CD14-positive monocyte (primary cell): Measurements from ENCODE around the gene CXorf65. TPM values are rescaled to one million over a fixed set of nuclear protein-coding genes. Genes with fewer than 3 reads are reported as not detected.

Source experiments
- DNase-seq, 3 donors: peaks; one replicate each; pipeline ENCODE4 v3.0.0-alpha.2; 2011 to 2022
- H2AFZ ChIP-seq: 2 replicates; pipeline ENCODE4 v1.6.0; 2012; ENCODE audit warnings: mild to moderate bottlenecking, low read depth, low read length, inconsistent platforms; ENCODE audit not compliant: insufficient read depth, poor library complexity, severe bottlenecking
- H3K27ac ChIP-seq, 2 donors: 1 replicate in 1 of 2; 2 replicates in 1 of 2; pipeline ENCODE4 v1.5.1; 2012 to 2013; ENCODE audit warnings: low read length in 2 of 2, control low read depth in 1 of 2, inconsistent platforms in 1 of 2, low read depth in 1 of 2, mild to moderate bottlenecking in 1 of 2
- H3K27me3 ChIP-seq, 2 donors: one replicate each; pipeline versions ENCODE4 v1.6.0 to v1.6.1; 2011 to 2013; ENCODE audit warnings: low read length in 2 of 2; ENCODE audit not compliant: control insufficient read depth in 2 of 2, insufficient read depth in 2 of 2
- H3K36me3 ChIP-seq, 2 donors: replicated peaks in 1 of 2; 1 replicate in 1 of 2; 2 replicates in 1 of 2; pipeline versions ENCODE4 v1.5.1 to v1.6.1; 2012 to 2013; ENCODE audit warnings: low read length in 2 of 2, control low read depth in 1 of 2, inconsistent platforms in 1 of 2, mild to moderate bottlenecking in 1 of 2; ENCODE audit not compliant: insufficient read depth in 2 of 2, control insufficient read depth in 1 of 2
- H3K4me1 ChIP-seq, 2 donors: 1 replicate in 1 of 2; 2 replicates in 1 of 2; pipeline versions ENCODE4 v1.5.1 to v1.6.1; 2012 to 2013; ENCODE audit warnings: low read length in 2 of 2, control low read depth in 1 of 2, inconsistent platforms in 1 of 2, mild to moderate bottlenecking in 1 of 2, moderate library complexity in 1 of 2; ENCODE audit not compliant: insufficient read depth in 2 of 2, control insufficient read depth in 1 of 2
- H3K4me2 ChIP-seq: replicated peaks from 2 replicates; pipeline ENCODE3; 2012; ENCODE audit warnings: low read length, moderate library complexity, mild to moderate bottlenecking; ENCODE audit not compliant: poor library complexity, severe bottlenecking; ENCODE audit errors: extremely low read depth
- H3K4me3 ChIP-seq, 3 experiments: fragments of 200-600 bp in 1 of 3; sonication (generic) in 1 of 3; replicated peaks in 1 of 3; 1 replicate in 2 of 3; 2 replicates in 1 of 3; pipeline ENCODE4 v1.5.1; 2011 to 2013; ENCODE audit warnings: low read length in 3 of 3, mild to moderate bottlenecking in 3 of 3, control low read depth in 2 of 3, low read depth in 2 of 3, inconsistent platforms in 1 of 3, moderate library complexity in 1 of 3
- H3K79me2 ChIP-seq: 2 replicates; pipeline ENCODE4 v1.6.0; 2012; ENCODE audit warnings: mild to moderate bottlenecking, control low read depth, inconsistent platforms, low read length, moderate library complexity; ENCODE audit not compliant: insufficient read depth
- H3K9ac ChIP-seq: 2 replicates; pipeline ENCODE4 v1.6.0; 2017; ENCODE audit warnings: low read length, mild to moderate bottlenecking; ENCODE audit not compliant: insufficient read depth, poor library complexity, severe bottlenecking
- H3K9me3 ChIP-seq, 2 donors: replicated peaks in 1 of 2; 1 replicate in 1 of 2; 2 replicates in 1 of 2; pipeline versions ENCODE4 v1.5.1 to v1.6.1; 2012 to 2013; ENCODE audit warnings: low read length in 2 of 2, control low read depth in 1 of 2; ENCODE audit not compliant: control insufficient read depth in 1 of 2, insufficient read depth in 1 of 2
- H4K20me1 ChIP-seq: 2 replicates; pipeline ENCODE4 v1.6.0; 2012; ENCODE audit warnings: mild to moderate bottlenecking, low read length, control low read depth, moderate library complexity; ENCODE audit not compliant: insufficient read depth
- H3K27ac Mint-ChIP-seq, 7 donors: one replicate each; pipeline ENCODE4 v1.8.0; 2020; ENCODE audit warnings: mild to moderate bottlenecking in 7 of 7, mixed read lengths in 7 of 7, moderate library complexity in 6 of 7, inconsistent platforms in 2 of 7
- H3K27me3 Mint-ChIP-seq, 3 donors: one replicate each; pipeline ENCODE4 v1.8.0; 2021 to 2022; ENCODE audit warnings: low read depth in 3 of 3, mild to moderate bottlenecking in 3 of 3, mixed read lengths in 3 of 3, moderate library complexity in 3 of 3, inconsistent platforms in 1 of 3
- H3K36me3 Mint-ChIP-seq, 2 donors: one replicate each; pipeline ENCODE4 v1.8.0; 2020; ENCODE audit warnings: mixed read lengths in 2 of 2, inconsistent platforms in 1 of 2, mild to moderate bottlenecking in 1 of 2
- H3K4me1 Mint-ChIP-seq: one replicate; pipeline ENCODE4 v1.8.0; 2020; ENCODE audit warnings: mild to moderate bottlenecking, mixed read lengths
- H3K4me3 Mint-ChIP-seq, 2 donors: one replicate each; pipeline ENCODE4 v1.8.0; 2020; ENCODE audit warnings: mild to moderate bottlenecking in 2 of 2, mixed read lengths in 2 of 2, moderate library complexity in 1 of 2
- H3K9me3 Mint-ChIP-seq, 7 donors: one replicate each; pipeline ENCODE4 v1.8.0; 2020 to 2022; ENCODE audit warnings: mixed read lengths in 7 of 7, mild to moderate bottlenecking in 6 of 7, moderate library complexity in 6 of 7, inconsistent platforms in 2 of 7
- CTCF ChIP-seq: fragments of 200-600 bp; IDR thresholded peaks from one replicate; pipeline ENCODE4 v1.8.0; 2022; ENCODE audit warnings: antibody characterized with exemption, mild to moderate bottlenecking
- WGBS: methylation state at CpG from one replicate; pipeline ENCODE4 v1.1.5; 2013; ENCODE audit warnings: missing lambda C conversion rate; ENCODE audit not compliant: insufficient coverage; 5-methylcytosine and 5-hydroxymethylcytosine counted together
- intact Hi-C, 2 donors: fragments of 100-400 bp; cut with micrococcal nuclease; formaldehyde crosslinking; loops; one replicate each; pipeline versions ENCODE4 v1.15.0 to v1.15.1; 2023
- polyA plus RNA-seq, 3 donors: library from polyadenylated mRNA; depleted of rRNA in 1 of 3; unstranded in 2 of 3; stranded (reverse) in 1 of 3; fragments of 300-500 nt in 2 of 3; fragments of >200 nt in 1 of 3; fragmentation: Illumina TruSeq in 2 of 3; gene quantifications; 1 replicate in 2 of 3; 2 replicates in 1 of 3; pipeline ENCODE4 v1.2.3, GENCODE V29; 2012 to 2021

Gene CXorf65
- polyA plus RNA-seq, 3 donors, result 3.8 TPM; not detected in 2

- WGBS, result 80% methylated on average over 1 of the region's 4 CpGs
- no peak for DNase-seq
- Mint-ChIP-seq H3K9me3 (peaks cover 0 to 3% (median 0%) of the 10 kb centered on the region in 7 donors), H3K4me3 (no peak overlapping the region), H3K36me3 (no peaks in the 10 kb centered on the region), H3K4me1 (no peaks in the 10 kb centered on the region), H3K27me3 (peaks cover 0 to 3% (median 2%) of the 10 kb centered on the region in 3 donors), H3K27ac (no peak overlapping the region)
- Histone ChIP-seq H2AFZ (no peak overlapping the region), H4K20me1 (no peaks in the 10 kb centered on the region), H3K4me1 (no peaks in the 10 kb centered on the region), H3K4me3 (no peak overlapping the region), H3K27ac (no peak overlapping the region), H3K4me2 (no peak overlapping the region), H3K9me3 (no peaks in the 10 kb centered on the region), H3K36me3 (no peaks in the 10 kb centered on the region), H3K27me3 (no peaks in the 10 kb centered on the region), H3K79me2 (no peaks in the 10 kb centered on the region), H3K9ac (no peak overlapping the region)
- TF ChIP-seq CTCF, result no peak
- intact Hi-C loops, result no loop called here
Observed at GRCh38 chrX:71085900-71086299, 20.6 kb downstream of the CXorf65 start.

GRCh38 chrX:71082822-71083221 lies 23.7 kb downstream of the CXorf65 start:
- peaks cover 0 to 3% (median 0%) of the 10 kb centered on the region in 7 donors for H3K9me3 Mint-ChIP-seq
- H3K4me3 ChIP-seq, result no peak overlapping the region

More at GRCh38 chrX:71082822-71083221, 23.7 kb downstream of the CXorf65 start:
- Histone ChIP-seq H2AFZ (no peak overlapping the region), H3K36me3 (no peaks in the 10 kb centered on the region), H4K20me1 (no peaks in the 10 kb centered on the region), H3K27ac (no peak overlapping the region), H3K27me3 (no peaks in the 10 kb centered on the region), H3K9me3 (no peaks in the 10 kb centered on the region), H3K9ac (no peak overlapping the region), H3K4me2 (no peak overlapping the region), H3K4me1 (no peaks in the 10 kb centered on the region), H3K79me2 (no peaks in the 10 kb centered on the region)
- peaks cover 0 to 6% (median 2%) of the 10 kb centered on the region in 3 donors for H3K27me3 Mint-ChIP-seq
- H3K4me3 Mint-ChIP-seq, result no peak overlapping the region
- WGBS, result no CpG with 5 or more reads among the region's 4 CpGs
- no peaks in the 10 kb centered on the region for H3K36me3 Mint-ChIP-seq
- intact Hi-C loops, result no loop called here
- no peak overlapping the region for H3K27ac Mint-ChIP-seq
- no peak for TF ChIP-seq CTCF
- no peaks in the 10 kb centered on the region for H3K4me1 Mint-ChIP-seq
- DNase-seq, result no peak
